ENCODE data around the gene SNAPIN. TPM values are rescaled to one million over a fixed set of nuclear protein-coding genes. Genes with fewer than 3 reads are reported as not detected.

Gene SNAPIN
- total RNA-seq, 1 donor from 2014 or later: 32.8 TPM

- Mint-ChIP-seq H3K9me3 (no peaks in the 10 kb centered on the region), H3K4me1 (ENCODE audit: low read depth) (peaks cover 18% of the 10 kb centered on the region), H3K27me3 (ENCODE audit: low read depth) (peaks cover 43% of the 10 kb centered on the region), H3K27ac (no peak within 1 kb of the TSS), H3K4me3 (ENCODE audit: low read depth) (peak within 1 kb of the TSS; percentile 71), H3K36me3 (ENCODE audit: low read depth) (no peaks in the 10 kb centered on the region)
- intact Hi-C loops (cut with micrococcal nuclease): no loop called here
- no peak for DNase-seq (ENCODE audit: low spot score)
These were observed 20.2 kb downstream of the SNAPIN start, which contains the start of gene NPR1 for GRCh38 chr1:153678519-153679336. Gene NPR1, plus strand, starts transcription at chr1:153678688. Its CDS starts 421 bp downstream, at chr1:153679109.

DNA sequence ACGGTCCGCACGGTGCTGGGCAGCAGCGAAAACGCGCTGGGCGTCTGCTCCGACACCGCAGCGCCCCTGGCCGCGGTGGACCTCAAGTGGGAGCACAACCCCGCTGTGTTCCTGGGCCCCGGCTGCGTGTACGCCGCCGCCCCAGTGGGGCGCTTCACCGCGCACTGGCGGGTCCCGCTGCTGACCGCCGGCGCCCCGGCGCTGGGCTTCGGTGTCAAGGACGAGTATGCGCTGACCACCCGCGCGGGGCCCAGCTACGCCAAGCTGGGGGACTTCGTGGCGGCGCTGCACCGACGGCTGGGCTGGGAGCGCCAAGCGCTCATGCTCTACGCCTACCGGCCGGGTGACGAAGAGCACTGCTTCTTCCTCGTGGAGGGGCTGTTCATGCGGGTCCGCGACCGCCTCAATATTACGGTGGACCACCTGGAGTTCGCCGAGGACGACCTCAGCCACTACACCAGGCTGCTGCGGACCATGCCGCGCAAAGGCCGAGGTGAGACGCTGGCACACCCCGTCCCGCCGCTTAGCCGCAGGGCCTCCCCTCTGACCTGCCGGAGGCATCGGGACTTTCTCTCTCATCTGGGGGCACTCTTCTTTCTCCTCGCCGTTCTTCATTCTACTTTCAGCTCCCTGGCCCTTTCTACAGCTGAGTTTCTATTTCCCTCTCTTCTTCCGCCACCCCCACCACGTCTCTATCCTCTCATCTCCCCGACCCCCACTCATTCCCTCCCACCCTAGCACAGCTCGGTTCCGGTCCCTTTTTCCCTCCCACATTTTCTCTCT, 21.0 kb downstream of the SNAPIN start:
- Mint-ChIP-seq H3K36me3 (ENCODE audit: low read depth) (no peaks in the 10 kb centered on the region), H3K4me3 (ENCODE audit: low read depth) (peak overlapping the region; percentile 69), H3K9me3 (no peaks in the 10 kb centered on the region), H3K4me1 (ENCODE audit: low read depth) (peaks cover 18% of the 10 kb centered on the region), H3K27me3 (ENCODE audit: low read depth) (peaks cover 47% of the 10 kb centered on the region), H3K27ac (no peak overlapping the region)
- intact Hi-C loops (cut with micrococcal nuclease): no loop called here
- DNase-seq (ENCODE audit: low spot score): no peak

DNA sequence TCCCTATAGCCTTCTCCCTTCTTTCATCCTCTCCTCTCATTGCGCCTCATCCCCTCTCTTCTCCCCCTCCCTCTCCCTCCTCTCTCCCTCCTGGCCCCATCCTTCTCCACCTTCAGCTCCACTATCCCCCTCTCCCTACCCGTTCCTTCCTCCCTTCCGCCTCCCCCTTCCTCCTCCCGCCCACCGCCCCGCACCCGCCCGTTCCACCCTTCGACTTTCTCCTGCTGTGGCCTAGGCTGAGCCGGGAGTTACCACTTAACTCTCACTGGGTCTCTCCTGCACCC, 21.6 kb downstream of the SNAPIN start:
- Mint-ChIP-seq H3K9me3 (no peaks in the 10 kb centered on the region), H3K4me3 (ENCODE audit: low read depth) (peak overlapping the region; percentile 46), H3K4me1 (ENCODE audit: low read depth) (peaks cover 18% of the 10 kb centered on the region), H3K27ac (no peak overlapping the region), H3K27me3 (ENCODE audit: low read depth) (peaks cover 47% of the 10 kb centered on the region), H3K36me3 (ENCODE audit: low read depth) (no peaks in the 10 kb centered on the region)
- intact Hi-C loops (cut with micrococcal nuclease): no loop called here
- no peak for DNase-seq (ENCODE audit: low spot score)

DNA sequence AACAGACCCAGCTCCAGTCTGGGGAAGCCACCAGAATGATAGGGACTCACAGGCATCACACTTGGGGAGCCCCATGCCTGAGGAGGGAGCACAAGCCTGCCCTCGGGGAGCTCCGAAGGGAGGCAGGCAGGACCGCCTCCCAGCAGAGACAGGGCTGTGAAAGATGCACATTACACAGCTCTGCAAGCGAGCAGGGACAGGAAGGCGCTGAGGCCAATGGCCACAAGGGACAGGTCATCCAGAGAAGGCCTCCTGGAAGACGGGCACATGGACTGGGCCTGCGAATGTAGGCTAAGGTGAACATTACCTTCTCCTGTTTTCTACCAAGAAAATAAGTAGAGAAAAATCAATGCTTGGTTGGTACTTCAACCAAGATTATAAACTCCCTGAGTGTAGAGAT, 24.2 kb downstream of the SNAPIN start:
- no peak for DNase-seq (ENCODE audit: low spot score)
- Mint-ChIP-seq H3K27me3 (ENCODE audit: low read depth) (peaks cover 49% of the 10 kb centered on the region), H3K27ac (no peak overlapping the region), H3K36me3 (ENCODE audit: low read depth) (no peaks in the 10 kb centered on the region), H3K9me3 (no peaks in the 10 kb centered on the region), H3K4me1 (ENCODE audit: low read depth) (peaks cover 14% of the 10 kb centered on the region), H3K4me3 (ENCODE audit: low read depth) (no peak overlapping the region)
- intact Hi-C loops (cut with micrococcal nuclease): no loop called here

DNA sequence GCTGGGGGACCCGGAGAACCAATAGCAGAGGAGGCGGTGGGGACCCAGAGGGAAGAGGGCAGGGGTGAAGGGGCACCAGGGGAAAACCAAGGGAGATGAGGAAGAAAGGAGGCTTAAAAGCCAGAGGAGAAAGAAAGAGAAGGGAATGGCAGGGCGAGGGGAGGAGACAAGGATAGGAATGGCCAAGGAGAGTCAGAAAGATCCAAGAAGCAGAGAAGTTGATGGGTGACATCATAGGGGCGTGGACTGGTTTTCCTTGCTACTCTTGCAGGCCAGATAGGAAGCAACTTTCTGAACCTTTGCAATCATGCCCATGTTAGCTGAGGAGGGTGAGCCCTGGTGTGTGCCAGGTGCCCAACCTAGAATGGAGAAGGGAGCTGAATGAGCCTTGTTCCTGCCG, 25.4 kb downstream of the SNAPIN start:
- no peak overlapping the region for H3K4me3 Mint-ChIP-seq (ENCODE audit: low read depth)
- peak overlapping the region; percentile 15 for H3K27ac Mint-ChIP-seq
- H3K4me1 Mint-ChIP-seq (ENCODE audit: low read depth): peaks cover 7% of the 10 kb centered on the region
- peaks cover 40% of the 10 kb centered on the region for H3K27me3 Mint-ChIP-seq (ENCODE audit: low read depth)
- intact Hi-C loops (cut with micrococcal nuclease): no loop called here
- H3K36me3 Mint-ChIP-seq (ENCODE audit: low read depth): no peaks in the 10 kb centered on the region
- H3K9me3 Mint-ChIP-seq: no peaks in the 10 kb centered on the region
- no peak for DNase-seq (ENCODE audit: low spot score)

GRCh38 chr1:153684892-153685291, 26.4 kb downstream of the SNAPIN start:
- Mint-ChIP-seq H3K4me1 (ENCODE audit: low read depth) (peaks cover 3% of the 10 kb centered on the region), H3K9me3 (no peaks in the 10 kb centered on the region), H3K4me3 (ENCODE audit: low read depth) (no peak overlapping the region), H3K27me3 (ENCODE audit: low read depth) (peaks cover 36% of the 10 kb centered on the region), H3K36me3 (ENCODE audit: low read depth) (no peaks in the 10 kb centered on the region), H3K27ac (no peak overlapping the region)
- DNase-seq (ENCODE audit: low spot score): no peak
- intact Hi-C loops (cut with micrococcal nuclease): no loop called here

DNA sequence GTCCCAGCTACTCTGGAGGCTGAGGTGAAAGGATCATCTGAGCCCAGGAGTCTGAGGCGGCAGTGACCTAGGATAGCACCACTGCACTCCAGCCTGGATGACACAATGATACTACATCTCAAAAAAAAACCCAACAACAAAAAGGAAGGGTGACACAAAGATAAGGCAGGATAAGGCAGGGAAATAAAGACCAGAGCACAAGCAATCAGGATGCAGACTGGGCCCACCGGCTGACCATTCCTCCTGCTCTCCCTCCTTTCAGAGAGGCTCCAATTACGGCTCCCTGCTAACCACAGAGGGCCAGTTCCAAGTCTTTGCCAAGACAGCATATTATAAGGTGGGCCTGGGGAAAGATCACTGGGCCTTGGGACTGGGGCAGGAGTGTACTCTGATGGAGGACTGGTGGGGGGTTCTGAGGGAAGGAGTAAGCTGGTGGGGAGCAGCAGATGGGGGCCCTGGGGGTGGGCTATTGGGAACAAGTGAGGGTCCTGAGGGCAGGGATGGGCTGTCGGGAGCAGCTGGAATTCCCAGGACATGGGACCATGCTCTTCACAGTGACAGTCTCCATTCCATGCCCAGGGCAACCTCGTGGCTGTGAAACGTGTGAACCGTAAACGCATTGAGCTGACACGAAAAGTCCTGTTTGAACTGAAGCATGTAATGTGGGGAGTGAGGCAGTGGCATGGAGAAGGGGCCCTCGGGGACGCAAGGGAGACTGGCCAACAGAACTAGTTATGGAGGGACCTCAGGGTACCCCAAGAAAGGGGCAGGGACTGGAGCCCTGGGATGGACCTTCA, 27.2 kb downstream of the SNAPIN start:
- H3K4me1 Mint-ChIP-seq (ENCODE audit: low read depth): no peaks in the 10 kb centered on the region
- intact Hi-C loops (cut with micrococcal nuclease): no loop called here
- H3K9me3 Mint-ChIP-seq: no peaks in the 10 kb centered on the region
- H3K27ac Mint-ChIP-seq: no peak overlapping the region
- H3K4me3 Mint-ChIP-seq (ENCODE audit: low read depth): no peak overlapping the region
- H3K27me3 Mint-ChIP-seq (ENCODE audit: low read depth): peaks cover 28% of the 10 kb centered on the region
- no peak for DNase-seq (ENCODE audit: low spot score)
- H3K36me3 Mint-ChIP-seq (ENCODE audit: low read depth): no peaks in the 10 kb centered on the region

- intact Hi-C loops (cut with micrococcal nuclease): no loop called here
- no peaks in the 10 kb centered on the region for H3K36me3 Mint-ChIP-seq (ENCODE audit: low read depth)
- no peak overlapping the region for H3K4me3 Mint-ChIP-seq (ENCODE audit: low read depth)
- no peak overlapping the region for H3K27ac Mint-ChIP-seq
- H3K27me3 Mint-ChIP-seq (ENCODE audit: low read depth): peaks cover 14% of the 10 kb centered on the region
- no peaks in the 10 kb centered on the region for H3K9me3 Mint-ChIP-seq
- no peak for DNase-seq (ENCODE audit: low spot score)
- H3K4me1 Mint-ChIP-seq (ENCODE audit: low read depth): no peaks in the 10 kb centered on the region
These were observed 29.0 kb downstream of the SNAPIN start for GRCh38 chr1:153687346-153688125.

DNA sequence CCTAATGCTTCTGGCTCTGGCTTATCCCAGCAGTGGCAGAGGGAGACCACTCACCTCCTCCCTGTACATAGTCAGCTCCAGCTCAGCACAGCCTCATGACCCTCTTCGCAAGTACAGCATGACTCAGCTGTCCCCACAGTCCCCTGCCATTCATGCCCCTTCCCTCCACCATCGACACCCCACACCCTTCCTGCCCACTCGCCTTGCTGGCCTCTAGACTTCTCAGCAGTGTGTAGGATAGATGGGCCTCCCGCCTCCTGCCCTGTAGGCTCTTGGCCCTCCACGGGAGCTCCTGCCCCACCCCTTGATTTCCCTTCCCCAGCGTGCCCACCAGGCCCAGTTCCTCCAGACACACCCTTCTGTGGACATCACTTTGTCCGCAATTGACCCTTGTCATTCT, 29.8 kb downstream of the SNAPIN start:
- Mint-ChIP-seq H3K9me3 (no peaks in the 10 kb centered on the region), H3K27ac (no peak overlapping the region), H3K4me3 (ENCODE audit: low read depth) (no peak overlapping the region), H3K4me1 (ENCODE audit: low read depth) (no peaks in the 10 kb centered on the region), H3K36me3 (ENCODE audit: low read depth) (no peaks in the 10 kb centered on the region), H3K27me3 (ENCODE audit: low read depth) (peaks cover 10% of the 10 kb centered on the region)
- intact Hi-C loops (cut with micrococcal nuclease): no loop called here
- no peak for DNase-seq (ENCODE audit: low spot score)

DNA sequence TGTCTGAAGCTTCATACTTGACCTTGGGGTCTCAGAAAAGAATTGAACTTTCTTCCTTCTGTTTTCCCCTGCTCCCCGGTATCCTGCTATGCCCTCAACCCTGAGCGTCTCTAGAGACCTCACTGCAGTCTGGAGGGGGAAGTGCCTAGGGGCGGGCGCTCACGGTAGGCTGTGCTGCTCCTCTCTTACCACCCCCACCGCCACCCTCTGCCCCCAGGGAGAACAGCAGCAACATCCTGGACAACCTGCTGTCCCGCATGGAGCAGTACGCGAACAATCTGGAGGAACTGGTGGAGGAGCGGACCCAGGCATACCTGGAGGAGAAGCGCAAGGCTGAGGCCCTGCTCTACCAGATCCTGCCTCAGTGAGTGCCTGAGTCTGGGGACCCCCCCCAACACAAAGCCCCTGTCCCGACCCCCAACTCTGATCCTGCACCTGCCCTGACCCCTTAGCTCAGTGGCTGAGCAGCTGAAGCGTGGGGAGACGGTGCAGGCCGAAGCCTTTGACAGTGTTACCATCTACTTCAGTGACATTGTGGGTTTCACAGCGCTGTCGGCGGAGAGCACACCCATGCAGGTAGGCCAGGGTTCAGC, 30.3 kb downstream of the SNAPIN start:
- no peaks in the 10 kb centered on the region for H3K9me3 Mint-ChIP-seq
- no peaks in the 10 kb centered on the region for H3K36me3 Mint-ChIP-seq (ENCODE audit: low read depth)
- DNase-seq (ENCODE audit: low spot score): no peak
- H3K4me1 Mint-ChIP-seq (ENCODE audit: low read depth): no peaks in the 10 kb centered on the region
- no peak overlapping the region for H3K27ac Mint-ChIP-seq
- H3K4me3 Mint-ChIP-seq (ENCODE audit: low read depth): no peak overlapping the region
- peaks cover 9% of the 10 kb centered on the region for H3K27me3 Mint-ChIP-seq (ENCODE audit: low read depth)
- intact Hi-C loops (cut with micrococcal nuclease): no loop called here

GRCh38 chr1:153693466-153693865, 35.0 kb downstream of the SNAPIN start:
- intact Hi-C loops (cut with micrococcal nuclease): no loop called here
- no peaks in the 10 kb centered on the region for H3K9me3 Mint-ChIP-seq
- no peaks in the 10 kb centered on the region for H3K36me3 Mint-ChIP-seq (ENCODE audit: low read depth)
- no peak overlapping the region for H3K4me3 Mint-ChIP-seq (ENCODE audit: low read depth)
- no peak for DNase-seq (ENCODE audit: low spot score)
- H3K27ac Mint-ChIP-seq: no peak overlapping the region
- no peaks in the 10 kb centered on the region for H3K4me1 Mint-ChIP-seq (ENCODE audit: low read depth)
- H3K27me3 Mint-ChIP-seq (ENCODE audit: low read depth): no peaks in the 10 kb centered on the region

DNA sequence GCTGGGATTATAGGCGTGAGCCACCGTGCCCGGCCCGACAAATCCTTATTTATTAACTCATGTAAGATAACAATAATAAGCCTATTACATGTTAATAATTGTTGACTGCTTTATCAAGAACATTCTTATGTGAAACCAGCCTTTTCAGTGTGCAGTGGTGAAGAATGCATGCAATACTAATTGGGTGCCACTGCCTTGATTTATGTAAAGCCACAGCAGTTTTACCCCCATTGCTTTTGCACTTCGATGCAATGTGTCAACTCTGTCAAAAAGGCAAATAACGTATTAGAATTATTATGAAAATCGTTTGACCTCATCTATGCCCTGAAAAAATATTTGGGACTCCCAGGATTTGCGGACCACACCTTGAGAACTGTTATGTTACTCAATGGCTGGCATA, 38.2 kb downstream of the SNAPIN start:
- H3K4me1 Mint-ChIP-seq (ENCODE audit: low read depth): no peaks in the 10 kb centered on the region
- DNase-seq (ENCODE audit: low spot score): no peak
- H3K27me3 Mint-ChIP-seq (ENCODE audit: low read depth): no peaks in the 10 kb centered on the region
- H3K36me3 Mint-ChIP-seq (ENCODE audit: low read depth): no peaks in the 10 kb centered on the region
- H3K27ac Mint-ChIP-seq: no peak overlapping the region
- no peaks in the 10 kb centered on the region for H3K9me3 Mint-ChIP-seq
- intact Hi-C loops (cut with micrococcal nuclease): no loop called here
- H3K4me3 Mint-ChIP-seq (ENCODE audit: low read depth): no peak overlapping the region
